RWPE2 (cell line): Measurements from ENCODE around the gene KCNQ2.

Experiments
- ATAC-seq: fragments of 200-7000 bp; cut with Tn5 transposase; 3 replicates; pipeline ENCODE4 v1.9.1; 2021; ENCODE audit warnings: low read depth
- DNase-seq: peaks from one replicate; pipeline ENCODE4 v3.0.0-alpha.2; 2020; ENCODE audit warnings: low spot score
- H3K27ac ChIP-seq: fragments of 450-650 bp; 2 replicates; pipeline ENCODE4 v1.5.1; 2017; ENCODE audit warnings: mild to moderate bottlenecking; ENCODE audit not compliant: poor library complexity, severe bottlenecking
- H3K27me3 ChIP-seq: fragments of 250-450 bp; sonication (Bioruptor Pico); 2 replicates; pipeline ENCODE4 v1.5.1; 2021; ENCODE audit warnings: mild to moderate bottlenecking, moderate library complexity; ENCODE audit not compliant: insufficient read depth, poor library complexity, severe bottlenecking
- H3K36me3 ChIP-seq: fragments of 250-450 bp; sonication (Bioruptor Pico); 2 replicates; pipeline ENCODE4 v1.5.1; 2020; ENCODE audit warnings: low read depth, mild to moderate bottlenecking, moderate library complexity
- H3K4me1 ChIP-seq: fragments of 250-450 bp; sonication (Bioruptor Pico); 2 replicates; pipeline ENCODE4 v1.5.1; 2021; ENCODE audit warnings: mild to moderate bottlenecking, moderate library complexity; ENCODE audit not compliant: insufficient read depth, poor library complexity, severe bottlenecking
- H3K4me3 ChIP-seq: fragments of 250-450 bp; sonication (Bioruptor Pico); 2 replicates; pipeline ENCODE4 v1.5.1; 2021; ENCODE audit warnings: mild to moderate bottlenecking, moderate library complexity; ENCODE audit not compliant: severe bottlenecking
- H3K9me3 ChIP-seq: fragments of 250-450 bp; sonication (Bioruptor Pico); 2 replicates; pipeline ENCODE4 v1.5.1; 2021; ENCODE audit warnings: mild to moderate bottlenecking, moderate library complexity; ENCODE audit not compliant: severe bottlenecking
- CTCF ChIP-seq: fragments of 450-650 bp; IDR thresholded peaks from one replicate; pipeline ENCODE4 v1.5.1; 2017; ENCODE audit warnings: mild to moderate bottlenecking, moderate library complexity; ENCODE audit not compliant: poor library complexity, severe bottlenecking

Gene KCNQ2

GRCh38 chr20:63449796-63450730 is 22.4 kb downstream of the KCNQ2 start:
- Histone ChIP-seq H3K9me3 (no peaks in the 10 kb centered on the region), H3K36me3 (no peaks in the 10 kb centered on the region), H3K4me3 (no peak overlapping the region), H3K27me3 (peaks cover 28% of the 10 kb centered on the region), H3K4me1 (peaks cover 9% of the 10 kb centered on the region), H3K27ac (no peak overlapping the region)
- DNase-seq (no peak), ATAC-seq (no peak)
- TF ChIP-seq CTCF: no peak

- DNase-seq (no peak), ATAC-seq (no peak)
- Histone ChIP-seq H3K36me3 (no peaks in the 10 kb centered on the region), H3K4me1 (peaks cover 7% of the 10 kb centered on the region), H3K27ac (no peak overlapping the region), H3K27me3 (peaks cover 28% of the 10 kb centered on the region), H3K4me3 (no peak overlapping the region), H3K9me3 (no peaks in the 10 kb centered on the region)
- TF ChIP-seq CTCF: no peak
Observed at GRCh38 chr20:63449025-63449424, 23.4 kb downstream of the KCNQ2 start.

DNA sequence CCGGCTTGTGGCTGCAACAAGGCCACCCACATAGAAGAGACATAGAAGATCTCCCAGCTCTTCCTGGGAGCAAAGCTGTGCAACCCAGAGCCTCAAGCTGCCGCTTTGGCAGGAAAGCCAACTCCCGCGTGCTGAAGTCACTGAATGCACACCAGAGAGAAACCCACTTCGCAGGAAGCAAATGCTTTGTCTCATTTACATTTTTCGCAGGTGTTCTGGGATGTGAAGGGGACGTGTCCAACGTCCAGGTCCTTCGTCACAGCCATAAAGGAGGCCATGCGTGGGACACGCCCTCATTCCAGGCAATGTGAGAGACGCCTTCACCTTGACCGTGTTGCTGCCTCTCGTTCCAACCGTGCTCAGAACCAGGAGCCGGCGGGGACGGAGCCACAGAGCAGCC is 24.4 kb downstream of the KCNQ2 start:
- no peak for TF ChIP-seq CTCF
- no peaks in the 10 kb centered on the region for H3K4me1 ChIP-seq
- no peak overlapping the region for H3K27ac ChIP-seq
- H3K4me3 ChIP-seq: no peak overlapping the region
- ATAC-seq (peak; percentile 24), DNase-seq (no peak)
- peaks cover 22% of the 10 kb centered on the region for H3K27me3 ChIP-seq
- peaks cover 2% of the 10 kb centered on the region for H3K9me3 ChIP-seq
- no peaks in the 10 kb centered on the region for H3K36me3 ChIP-seq

DNA sequence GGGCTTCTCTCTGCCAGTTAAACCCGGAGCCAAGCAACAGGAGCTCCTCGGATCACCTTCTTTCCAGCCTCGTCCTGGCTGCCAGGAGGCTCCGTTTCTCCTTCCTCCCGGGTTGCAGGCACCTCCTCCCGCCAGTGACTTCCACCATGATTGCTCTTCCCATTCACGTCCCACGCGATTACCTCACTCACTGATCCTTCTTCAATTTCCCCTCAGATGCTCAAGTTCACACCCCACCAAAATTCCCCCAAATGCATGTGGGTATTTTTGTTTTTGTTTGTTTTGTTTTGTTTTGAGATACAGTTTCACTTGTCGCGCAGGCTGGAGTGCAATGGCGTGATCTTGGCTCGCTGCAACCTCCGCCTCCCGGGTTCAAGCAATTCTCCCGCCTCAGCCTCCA is 25.1 kb downstream of the KCNQ2 start:
- peaks cover 2% of the 10 kb centered on the region for H3K9me3 ChIP-seq
- H3K4me1 ChIP-seq: no peaks in the 10 kb centered on the region
- no peak overlapping the region for H3K4me3 ChIP-seq
- no peak for DNase-seq
- H3K27ac ChIP-seq: no peak overlapping the region
- TF ChIP-seq CTCF: no peak
- no peaks in the 10 kb centered on the region for H3K36me3 ChIP-seq
- peaks cover 22% of the 10 kb centered on the region for H3K27me3 ChIP-seq
- ATAC-seq: no peak
